HCT116 (cell line): Measurements from ENCODE around the gene ZNF292. TPM values are rescaled to one million over a fixed set of nuclear protein-coding genes. Genes with fewer than 3 reads are reported as not detected.

Experiments
- ATAC-seq: fragments of 200-7000 bp; cut with Tn5 transposase; 2 replicates; pipeline ENCODE4 v1.9.1; 2020; ENCODE audit warnings: mild to moderate bottlenecking, moderate library complexity
- BruUV-seq: library from RNA; stranded (reverse); fragments of 400-500 nt; replicated peaks from 2 replicates; lab custom pipeline; 2021; lab: Mats Ljungman, UMichigan
- CTCF ChIA-PET: fragments of 300-600 bp; sonication (Branson Sonifier 250); formaldehyde crosslinking; loops from one replicate; lab custom pipeline; 2021; ENCODE audit warnings: antibody characterized with exemption; lab: Charles Lee
- POLR2A ChIA-PET: fragments of 300-600, 350-600 bp; sonication (Branson Sonifier 250); formaldehyde crosslinking; loops from one replicate; lab custom pipeline; 2021; ENCODE audit warnings: antibody characterized with exemption; lab: Charles Lee
- RAD21 ChIA-PET, 2 experiments: fragments of 300-600 bp; sonication (Branson Sonifier 250); formaldehyde crosslinking; loops; one replicate each; lab custom pipeline; 2023; ENCODE audit warnings: low total read pairs in 2 of 2; ENCODE audit not compliant: uncharacterized antibody in 2 of 2, unreplicated experiment in 2 of 2, low non-redundant PET in 1 of 2; lab: Charles Lee
- DNase-seq: peaks from one replicate; pipeline ENCODE4 v3.0.0-alpha.2; 2010; ENCODE audit warnings: low read depth, low spot score
- H2AFZ ChIP-seq: fragments of 200-600 bp; shearing (Covaris generic), sonication (generic); 2 replicates; pipeline ENCODE4 v1.6.1; 2017; ENCODE audit warnings: low read depth, mixed run types, mixed read lengths, antibody characterized with exemption, low read length; ENCODE audit not compliant: poor library complexity, severe bottlenecking
- H3K27ac ChIP-seq: 2 replicates; pipeline ENCODE4 v1.5.1; 2012; ENCODE audit warnings: low read depth, low read length
- H3K27me3 ChIP-seq: fragments of 200-600 bp; sonication (generic); 2 replicates; pipeline ENCODE4 v1.6.1; 2016; ENCODE audit warnings: mixed run types, low read length, mixed read lengths; ENCODE audit not compliant: insufficient read depth
- H3K36me3 ChIP-seq, 2 experiments: fragments of 200-500 bp in 1 of 2; fragments of 200-600 bp in 1 of 2; sonication (Bioruptor generic) in 1 of 2; sonication (generic) in 1 of 2; 2 replicates each; pipeline versions ENCODE4 v1.5.1 to v1.6.1; 2014 to 2016; ENCODE audit warnings: low read length in 2 of 2, inconsistent platforms in 1 of 2, mixed read lengths in 1 of 2, mixed run types in 1 of 2; ENCODE audit not compliant: insufficient read depth in 2 of 2, control insufficient read depth in 1 of 2
- H3K4me1 ChIP-seq, 2 experiments: fragments of 200-600 bp in 1 of 2; sonication (generic) in 1 of 2; 2 replicates each; pipeline versions ENCODE4 v1.5.1 to v1.6.1; 2012 to 2017; ENCODE audit warnings: low read length in 2 of 2, inconsistent platforms in 1 of 2, mild to moderate bottlenecking in 1 of 2, mixed read lengths in 1 of 2, mixed run types in 1 of 2, moderate library complexity in 1 of 2; ENCODE audit not compliant: insufficient read depth in 2 of 2, control insufficient read depth in 1 of 2
- H3K4me2 ChIP-seq: fragments of 200-600 bp; sonication (generic); 2 replicates; pipeline ENCODE4 v1.6.1; 2017; ENCODE audit warnings: mixed run types, low read length, mixed read lengths
- H3K4me3 ChIP-seq, 2 experiments: fragments of 200-600 bp in 1 of 2; sonication (generic) in 1 of 2; replicated peaks in 1 of 2; 2 replicates each; pipeline ENCODE4 v1.5.1; 2011 to 2016; ENCODE audit warnings: low read length in 2 of 2, control low read depth in 1 of 2, low read depth in 1 of 2, mild to moderate bottlenecking in 1 of 2, mixed read lengths in 1 of 2, mixed run types in 1 of 2
- H3K79me2 ChIP-seq: fragments of 200-600 bp; sonication (generic); 2 replicates; pipeline ENCODE4 v1.6.1; 2017; ENCODE audit warnings: mild to moderate bottlenecking, mixed run types, low read length, moderate library complexity, mixed read lengths; ENCODE audit not compliant: insufficient read depth
- H3K9ac ChIP-seq: fragments of 200-600 bp; sonication (generic); 2 replicates; pipeline ENCODE4 v1.6.1; 2016; ENCODE audit warnings: low read length, mixed read lengths
- H3K9me2 ChIP-seq: fragments of 200-600 bp; sonication (generic), shearing (Covaris generic); 2 replicates; pipeline ENCODE4 v1.6.1; 2017; ENCODE audit warnings: mixed run types, mild to moderate bottlenecking, moderate library complexity; ENCODE audit not compliant: insufficient read depth
- H3K9me3 ChIP-seq, 2 experiments: fragments of 200-500 bp in 1 of 2; fragments of 200-600 bp in 1 of 2; sonication (Bioruptor generic) in 1 of 2; sonication (generic) in 1 of 2; 2 replicates each; pipeline ENCODE4 v1.6.1; 2014 to 2017; ENCODE audit warnings: low read length in 2 of 2, mixed read lengths in 2 of 2, inconsistent platforms in 1 of 2, low read depth in 1 of 2, mild to moderate bottlenecking in 1 of 2, mixed run types in 1 of 2, moderate library complexity in 1 of 2; ENCODE audit not compliant: control insufficient read depth in 1 of 2, insufficient read depth in 1 of 2
- H4K20me1 ChIP-seq: fragments of 200-600 bp; sonication (generic), shearing (Covaris generic); 2 replicates; pipeline ENCODE4 v1.6.1; 2017; ENCODE audit warnings: mixed run types, mild to moderate bottlenecking, moderate library complexity; ENCODE audit not compliant: insufficient read depth
- CBX3 ChIP-seq: IDR thresholded peaks from 2 replicates; pipeline ENCODE4 v1.6.1; 2012; ENCODE audit warnings: low read depth
- CEBPB ChIP-seq: IDR thresholded peaks from 2 replicates; pipeline ENCODE4 v1.6.1; 2012; ENCODE audit warnings: low read depth
- EGR1 ChIP-seq: IDR thresholded peaks from 2 replicates; pipeline ENCODE4 v1.6.1; 2012; ENCODE audit warnings: low read depth
- JUND ChIP-seq: IDR thresholded peaks from 2 replicates; pipeline ENCODE4 v1.6.1; 2012
- MAX ChIP-seq: IDR thresholded peaks from 2 replicates; pipeline ENCODE4 v1.6.1; 2012
- POLR2AphosphoS5 ChIP-seq: IDR thresholded peaks from 2 replicates; pipeline ENCODE4 v1.6.1; 2011; ENCODE audit warnings: mild to moderate bottlenecking, low read depth, low read length, moderate library complexity
- SP1 ChIP-seq: IDR thresholded peaks from 2 replicates; pipeline ENCODE4 v1.6.1; 2012; ENCODE audit warnings: low read depth
- SRF ChIP-seq: IDR thresholded peaks from 2 replicates; pipeline ENCODE4 v1.6.1; 2012; ENCODE audit warnings: low read depth
- ZFX ChIP-seq: fragments of 450-650 bp; IDR thresholded peaks from 2 replicates; pipeline ENCODE4 v1.6.1; 2017
- intact Hi-C: fragments of 100-400 bp; cut with micrococcal nuclease; formaldehyde crosslinking; loops from 2 replicates; pipeline ENCODE4 v1.10.0; 2022
- total RNA-seq: library from RNA; stranded (reverse); gene quantifications from one replicate; pipeline ENCODE4 v1.2.1, GENCODE V29; 2021; ENCODE audit not compliant: unreplicated experiment

The ZNF292 gene
- total RNA-seq, 1 experiment from 2014 or later = 35.3 TPM

- BruUV-seq = no TSS peak
Observed at GRCh38 chr6:87312860-87313259, 157.5 kb downstream of the ZNF292 start.

More at GRCh38 chr6:87312860-87313259, 157.5 kb downstream of the ZNF292 start:
- Histone ChIP-seq H3K4me1 (no peaks in the 10 kb centered on the region), H3K9me2 (no peaks in the 10 kb centered on the region), H2AFZ (no peak overlapping the region), H3K27ac (no peak overlapping the region), H3K4me2 (no peak overlapping the region), H4K20me1 (no peaks in the 10 kb centered on the region), H3K79me2 (no peaks in the 10 kb centered on the region), H3K27me3 (peaks cover 18% of the 10 kb centered on the region; the same call in 1 of the 2 replicates), H3K9me3 (no peaks in the 10 kb centered on the region), H3K4me3 (no peak overlapping the region), H3K9ac (no peak overlapping the region), H3K36me3 (no peaks in the 10 kb centered on the region)
- RAD21 ChIA-PET = no interaction called here
- intact Hi-C loops = no loop called here
- CTCF ChIA-PET = no interaction called here
- DNase-seq (no peak), ATAC-seq (no peak)
- POLR2A ChIA-PET = no interaction called here
- no peak for TF ChIP-seq MAX
- no peak for TF ChIP-seq SRF
- TF ChIP-seq JUND = no peak
- no peak for TF ChIP-seq CBX3
- TF ChIP-seq ZFX = no peak
- TF ChIP-seq EGR1 = no peak
- no peak for TF ChIP-seq POLR2AphosphoS5
- TF ChIP-seq SP1 = no peak
- TF ChIP-seq CEBPB = no peak

Other genes with a start within 250 kb of the ZNF292 start
- gene HTR1E, start 218.0 kb upstream of the ZNF292 start, total RNA-seq = not detected
- gene CGA, start 60.5 kb upstream of the ZNF292 start, total RNA-seq = not detected
- 8.0 TPM for gene SMIM8, start 167.0 kb downstream of the ZNF292 start, total RNA-seq
- not detected for gene GJB7, start 173.7 kb downstream of the ZNF292 start, total RNA-seq
- gene C6orf163, start 189.2 kb downstream of the ZNF292 start, total RNA-seq = 1.5 TPM